CD14-positive monocyte (primary cell): ENCODE data around the gene REXO4. TPM values are rescaled to one million over a fixed set of nuclear protein-coding genes. Genes with fewer than 3 reads are reported as not detected.

Experiments
- DNase-seq, 3 donors: peaks; one replicate each; pipeline ENCODE4 v3.0.0-alpha.2; 2011 to 2022
- H2AFZ ChIP-seq: 2 replicates; pipeline ENCODE4 v1.6.0; 2012; ENCODE audit warnings: mild to moderate bottlenecking, low read depth, low read length, inconsistent platforms; ENCODE audit not compliant: insufficient read depth, poor library complexity, severe bottlenecking
- H3K27ac ChIP-seq, 2 donors: 1 replicate in 1 of 2; 2 replicates in 1 of 2; pipeline ENCODE4 v1.5.1; 2012 to 2013; ENCODE audit warnings: low read length in 2 of 2, control low read depth in 1 of 2, inconsistent platforms in 1 of 2, low read depth in 1 of 2, mild to moderate bottlenecking in 1 of 2
- H3K27me3 ChIP-seq, 2 donors: one replicate each; pipeline versions ENCODE4 v1.6.0 to v1.6.1; 2011 to 2013; ENCODE audit warnings: low read length in 2 of 2; ENCODE audit not compliant: control insufficient read depth in 2 of 2, insufficient read depth in 2 of 2
- H3K36me3 ChIP-seq, 2 donors: replicated peaks in 1 of 2; 1 replicate in 1 of 2; 2 replicates in 1 of 2; pipeline versions ENCODE4 v1.5.1 to v1.6.1; 2012 to 2013; ENCODE audit warnings: low read length in 2 of 2, control low read depth in 1 of 2, inconsistent platforms in 1 of 2, mild to moderate bottlenecking in 1 of 2; ENCODE audit not compliant: insufficient read depth in 2 of 2, control insufficient read depth in 1 of 2
- H3K4me1 ChIP-seq, 2 donors: 1 replicate in 1 of 2; 2 replicates in 1 of 2; pipeline versions ENCODE4 v1.5.1 to v1.6.1; 2012 to 2013; ENCODE audit warnings: low read length in 2 of 2, control low read depth in 1 of 2, inconsistent platforms in 1 of 2, mild to moderate bottlenecking in 1 of 2, moderate library complexity in 1 of 2; ENCODE audit not compliant: insufficient read depth in 2 of 2, control insufficient read depth in 1 of 2
- H3K4me2 ChIP-seq: replicated peaks from 2 replicates; pipeline ENCODE3; 2012; ENCODE audit warnings: low read length, moderate library complexity, mild to moderate bottlenecking; ENCODE audit not compliant: poor library complexity, severe bottlenecking; ENCODE audit errors: extremely low read depth
- H3K4me3 ChIP-seq, 3 experiments: fragments of 200-600 bp in 1 of 3; sonication (generic) in 1 of 3; replicated peaks in 1 of 3; 1 replicate in 2 of 3; 2 replicates in 1 of 3; pipeline ENCODE4 v1.5.1; 2011 to 2013; ENCODE audit warnings: low read length in 3 of 3, mild to moderate bottlenecking in 3 of 3, control low read depth in 2 of 3, low read depth in 2 of 3, inconsistent platforms in 1 of 3, moderate library complexity in 1 of 3
- H3K79me2 ChIP-seq: 2 replicates; pipeline ENCODE4 v1.6.0; 2012; ENCODE audit warnings: mild to moderate bottlenecking, control low read depth, inconsistent platforms, low read length, moderate library complexity; ENCODE audit not compliant: insufficient read depth
- H3K9ac ChIP-seq: 2 replicates; pipeline ENCODE4 v1.6.0; 2017; ENCODE audit warnings: low read length, mild to moderate bottlenecking; ENCODE audit not compliant: insufficient read depth, poor library complexity, severe bottlenecking
- H3K9me3 ChIP-seq, 2 donors: replicated peaks in 1 of 2; 1 replicate in 1 of 2; 2 replicates in 1 of 2; pipeline versions ENCODE4 v1.5.1 to v1.6.1; 2012 to 2013; ENCODE audit warnings: low read length in 2 of 2, control low read depth in 1 of 2; ENCODE audit not compliant: control insufficient read depth in 1 of 2, insufficient read depth in 1 of 2
- H4K20me1 ChIP-seq: 2 replicates; pipeline ENCODE4 v1.6.0; 2012; ENCODE audit warnings: mild to moderate bottlenecking, low read length, control low read depth, moderate library complexity; ENCODE audit not compliant: insufficient read depth
- H3K27ac Mint-ChIP-seq, 7 donors: one replicate each; pipeline ENCODE4 v1.8.0; 2020; ENCODE audit warnings: mild to moderate bottlenecking in 7 of 7, mixed read lengths in 7 of 7, moderate library complexity in 6 of 7, inconsistent platforms in 2 of 7
- H3K27me3 Mint-ChIP-seq, 3 donors: one replicate each; pipeline ENCODE4 v1.8.0; 2021 to 2022; ENCODE audit warnings: low read depth in 3 of 3, mild to moderate bottlenecking in 3 of 3, mixed read lengths in 3 of 3, moderate library complexity in 3 of 3, inconsistent platforms in 1 of 3
- H3K36me3 Mint-ChIP-seq, 2 donors: one replicate each; pipeline ENCODE4 v1.8.0; 2020; ENCODE audit warnings: mixed read lengths in 2 of 2, inconsistent platforms in 1 of 2, mild to moderate bottlenecking in 1 of 2
- H3K4me1 Mint-ChIP-seq: one replicate; pipeline ENCODE4 v1.8.0; 2020; ENCODE audit warnings: mild to moderate bottlenecking, mixed read lengths
- H3K4me3 Mint-ChIP-seq, 2 donors: one replicate each; pipeline ENCODE4 v1.8.0; 2020; ENCODE audit warnings: mild to moderate bottlenecking in 2 of 2, mixed read lengths in 2 of 2, moderate library complexity in 1 of 2
- H3K9me3 Mint-ChIP-seq, 7 donors: one replicate each; pipeline ENCODE4 v1.8.0; 2020 to 2022; ENCODE audit warnings: mixed read lengths in 7 of 7, mild to moderate bottlenecking in 6 of 7, moderate library complexity in 6 of 7, inconsistent platforms in 2 of 7
- WGBS: methylation state at CpG from one replicate; pipeline ENCODE4 v1.1.5; 2013; ENCODE audit warnings: missing lambda C conversion rate; ENCODE audit not compliant: insufficient coverage; 5-methylcytosine and 5-hydroxymethylcytosine counted together
- intact Hi-C, 2 donors: fragments of 100-400 bp; cut with micrococcal nuclease; formaldehyde crosslinking; loops; one replicate each; pipeline versions ENCODE4 v1.15.0 to v1.15.1; 2023
- polyA plus RNA-seq, 3 donors: library from polyadenylated mRNA; depleted of rRNA in 1 of 3; unstranded in 2 of 3; stranded (reverse) in 1 of 3; fragments of 300-500 nt in 2 of 3; fragments of >200 nt in 1 of 3; fragmentation: Illumina TruSeq in 2 of 3; gene quantifications; 1 replicate in 2 of 3; 2 replicates in 1 of 3; pipeline ENCODE4 v1.2.3, GENCODE V29; 2012 to 2021
- TF ChIP-seq, protein P1 (sequence below): fragments of 200-600 bp; IDR thresholded peaks from one replicate; pipeline ENCODE4 v1.8.0; 2022; ENCODE audit warnings: antibody characterized with exemption, mild to moderate bottlenecking

Gene REXO4
- polyA plus RNA-seq, 3 donors = 3.0 to 11.0 (median 4.2) TPM

DNA sequence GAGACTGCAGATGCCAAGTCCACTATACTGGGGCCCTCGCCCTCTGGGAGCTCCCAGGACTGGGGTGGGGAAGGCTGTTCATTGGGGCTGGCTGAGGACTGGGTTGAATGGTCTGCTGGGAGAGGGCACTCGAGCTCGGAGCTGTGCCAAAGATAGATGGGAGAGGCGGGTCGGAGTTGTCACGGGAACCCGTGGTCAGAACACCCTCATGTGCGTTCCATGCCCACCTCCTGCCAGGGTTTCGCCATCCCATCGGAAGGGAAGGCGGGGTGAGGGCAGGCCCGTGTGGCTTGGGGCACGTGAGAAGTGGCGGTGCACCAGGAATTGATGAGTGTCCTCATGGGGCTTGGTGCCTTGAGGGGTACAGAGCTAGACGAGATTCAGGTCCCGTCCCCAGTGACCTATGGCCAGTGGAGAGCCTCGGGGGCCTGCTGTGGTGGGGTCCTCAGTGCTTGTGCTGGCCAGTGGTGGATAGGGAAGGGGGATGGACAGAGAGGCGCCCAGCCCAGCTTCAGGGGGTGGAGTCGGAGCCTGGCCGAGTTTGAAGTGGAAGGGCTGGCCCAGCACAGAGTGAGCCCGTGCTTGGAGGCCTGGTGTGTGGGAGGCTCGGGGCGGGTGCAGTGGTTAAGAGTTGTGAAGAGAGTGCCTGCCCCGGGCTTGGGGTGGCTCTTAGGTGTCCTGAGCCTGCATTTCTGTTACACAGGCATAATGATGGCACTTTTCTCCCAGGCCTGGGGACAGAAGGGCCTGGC, 46.2 kb upstream of the REXO4 start:
- WGBS = 76% methylated on average over 24 of the region's 24 CpGs
- Histone ChIP-seq H4K20me1 (peaks cover 30% of the 10 kb centered on the region), H3K79me2 (no peaks in the 10 kb centered on the region), H3K27me3 (peaks cover 0 to 5% of the 10 kb centered on the region in 2 donors), H3K36me3 (no peaks in the 10 kb centered on the region), H2AFZ (no peak overlapping the region), H3K4me1 (peaks cover 11 to 16% of the 10 kb centered on the region in 2 donors), H3K9me3 (no peaks in the 10 kb centered on the region), H3K4me3 (no peak overlapping the region), H3K9ac (no peak overlapping the region), H3K4me2 (no peak overlapping the region), H3K27ac (no peak overlapping the region)
- TF ChIP-seq, protein P1, sequence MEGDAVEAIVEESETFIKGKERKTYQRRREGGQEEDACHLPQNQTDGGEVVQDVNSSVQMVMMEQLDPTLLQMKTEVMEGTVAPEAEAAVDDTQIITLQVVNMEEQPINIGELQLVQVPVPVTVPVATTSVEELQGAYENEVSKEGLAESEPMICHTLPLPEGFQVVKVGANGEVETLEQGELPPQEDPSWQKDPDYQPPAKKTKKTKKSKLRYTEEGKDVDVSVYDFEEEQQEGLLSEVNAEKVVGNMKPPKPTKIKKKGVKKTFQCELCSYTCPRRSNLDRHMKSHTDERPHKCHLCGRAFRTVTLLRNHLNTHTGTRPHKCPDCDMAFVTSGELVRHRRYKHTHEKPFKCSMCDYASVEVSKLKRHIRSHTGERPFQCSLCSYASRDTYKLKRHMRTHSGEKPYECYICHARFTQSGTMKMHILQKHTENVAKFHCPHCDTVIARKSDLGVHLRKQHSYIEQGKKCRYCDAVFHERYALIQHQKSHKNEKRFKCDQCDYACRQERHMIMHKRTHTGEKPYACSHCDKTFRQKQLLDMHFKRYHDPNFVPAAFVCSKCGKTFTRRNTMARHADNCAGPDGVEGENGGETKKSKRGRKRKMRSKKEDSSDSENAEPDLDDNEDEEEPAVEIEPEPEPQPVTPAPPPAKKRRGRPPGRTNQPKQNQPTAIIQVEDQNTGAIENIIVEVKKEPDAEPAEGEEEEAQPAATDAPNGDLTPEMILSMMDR = no peak
- Mint-ChIP-seq H3K9me3 (no peaks in the 10 kb centered on the region), H3K4me3 (no peak overlapping the region), H3K4me1 (peaks cover 15% of the 10 kb centered on the region), H3K27ac (peak overlapping the region in 1 of 7 donors; percentile 43), H3K27me3 (peaks cover 9 to 26% (median 13%) of the 10 kb centered on the region in 3 donors), H3K36me3 (no peaks in the 10 kb centered on the region)
- intact Hi-C loops = no loop called here
- DNase-seq = no peak

DNA sequence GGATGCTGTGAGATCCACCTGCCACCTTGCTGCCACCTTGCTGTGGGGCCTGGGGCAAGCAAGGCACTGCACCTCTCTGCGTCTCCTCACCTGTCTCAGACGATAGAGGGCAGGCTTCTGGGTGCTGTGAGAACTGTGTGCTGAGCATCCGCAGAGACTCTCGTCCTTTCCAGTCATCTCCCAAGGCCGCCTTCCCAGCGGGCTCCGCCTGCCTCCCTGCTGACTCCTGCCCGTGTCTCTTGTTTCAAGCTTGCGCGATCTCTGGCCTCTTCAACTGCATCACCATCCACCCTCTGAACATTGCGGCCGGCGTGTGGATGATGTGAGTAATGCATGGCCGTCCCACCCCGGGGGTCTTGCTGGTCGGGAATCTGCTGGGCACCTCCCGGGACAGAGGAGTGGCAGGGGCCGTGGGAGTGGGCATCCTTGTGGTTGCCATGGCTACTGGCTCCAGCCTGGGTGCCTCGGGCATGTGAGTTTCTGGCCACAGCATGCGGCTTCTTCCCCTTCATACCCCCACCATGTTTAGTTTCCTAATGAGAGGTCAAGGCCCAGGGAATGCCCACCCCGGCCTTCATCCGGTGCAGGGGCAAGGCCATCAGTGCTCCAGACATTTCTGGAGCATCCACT, 45.5 kb upstream of the REXO4 start:
- TF ChIP-seq, protein P1 = no peak
- Histone ChIP-seq H3K9me3 (no peaks in the 10 kb centered on the region), H3K4me1 (peaks cover 17 to 22% of the 10 kb centered on the region in 2 donors), H3K27me3 (peaks cover 0 to 9% of the 10 kb centered on the region in 2 donors), H3K36me3 (no peaks in the 10 kb centered on the region), H3K9ac (no peak overlapping the region), H3K4me3 (no peak overlapping the region), H3K27ac (no peak overlapping the region), H3K4me2 (no peak overlapping the region), H2AFZ (no peak overlapping the region), H3K79me2 (no peaks in the 10 kb centered on the region), H4K20me1 (peaks cover 23% of the 10 kb centered on the region)
- WGBS = 90% methylated on average over 11 of the region's 22 CpGs
- peaks cover 0 to 1% (median 0%) of the 10 kb centered on the region in 7 donors for H3K9me3 Mint-ChIP-seq
- no peak for DNase-seq
- intact Hi-C loops = no loop called here
- H3K36me3 Mint-ChIP-seq = no peaks in the 10 kb centered on the region
- peaks cover 12 to 32% (median 13%) of the 10 kb centered on the region in 3 donors for H3K27me3 Mint-ChIP-seq
- peak overlapping the region in 1 of 2 donors; percentile 15 for H3K4me3 Mint-ChIP-seq
- peaks cover 21% of the 10 kb centered on the region for H3K4me1 Mint-ChIP-seq
- H3K27ac Mint-ChIP-seq = no peak overlapping the region
